ENCODE results near the gene ZNF385A. TPM values are rescaled to one million over a fixed set of nuclear protein-coding genes. Genes with fewer than 3 reads are reported as not detected.

The ZNF385A gene
- total RNA-seq, 2 experiments from 2014 or later = 3.8 to 4.7 TPM

DNA sequence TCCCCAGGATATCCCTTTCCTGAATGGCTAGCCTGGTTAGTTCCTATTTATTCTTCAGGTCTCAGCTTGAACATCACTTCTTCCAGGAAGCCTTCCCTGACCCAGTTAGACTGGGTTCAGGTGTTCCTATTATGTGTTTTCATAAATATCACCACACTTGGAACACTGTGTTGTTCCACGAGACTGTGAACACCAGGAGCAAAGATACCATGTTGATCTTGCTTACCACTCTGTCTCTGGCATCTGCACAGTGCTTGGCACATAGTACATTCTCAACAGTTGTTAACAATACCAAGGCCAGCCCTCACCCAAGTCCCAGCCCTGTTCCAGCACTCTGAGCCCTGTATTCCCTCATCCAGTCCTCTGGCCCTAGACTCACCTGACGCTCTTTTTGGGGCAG, 13.7 kb upstream of the ZNF385A start:
- DNase-seq (no peak), ATAC-seq (ENCODE audit: poor library complexity) (no peak)
- Histone ChIP-seq H3K27ac (ENCODE audit: low read depth in 1 of 2, low read length in 2 of 2) (no peak overlapping the region), H3K9me3 (ENCODE audit: control insufficient read depth in 1 of 2, insufficient read depth in 1 of 2, low read length in 2 of 2) (no peaks in the 10 kb centered on the region), H3K27me3 (ENCODE audit: control insufficient read depth in 1 of 2, insufficient read depth in 2 of 2, low read length in 2 of 2) (no peaks in the 10 kb centered on the region), H3K4me1 (ENCODE audit: insufficient read depth, low read length) (peaks cover 19% of the 10 kb centered on the region), H3K4me3 (ENCODE audit: low read length) (no peak overlapping the region), H3K36me3 (ENCODE audit: insufficient read depth, low read length) (peaks cover 92% of the 10 kb centered on the region)
- Mint-ChIP-seq H3K4me1 (ENCODE audit: low read depth) (peaks cover 21% of the 10 kb centered on the region), H3K36me3 (ENCODE audit: low read depth) (peaks cover 94% of the 10 kb centered on the region), H3K27ac (no peak overlapping the region), H3K9me3 (no peaks in the 10 kb centered on the region), H3K27me3 (no peaks in the 10 kb centered on the region), H3K4me3 (no peak overlapping the region)
- ChIA-PET CTCF (interaction anchor here (1.1 to 8.6 kb wide), 6 partner anchors 8 to 99 kb away, joined by 3 to 153 read pairs (median 10); partner anchors contain the start of genes ITGA5 and NCKAP1L), POLR2A (interaction anchor here (2.1 to 4.9 kb wide), 4 partner anchors 14 to 118 kb away, joined by 10 to 61 read pairs (median 48); partner anchors contain the start of genes CBX5, HNRNPA1 and ITGA5)
- TF ChIP-seq, protein P1, sequence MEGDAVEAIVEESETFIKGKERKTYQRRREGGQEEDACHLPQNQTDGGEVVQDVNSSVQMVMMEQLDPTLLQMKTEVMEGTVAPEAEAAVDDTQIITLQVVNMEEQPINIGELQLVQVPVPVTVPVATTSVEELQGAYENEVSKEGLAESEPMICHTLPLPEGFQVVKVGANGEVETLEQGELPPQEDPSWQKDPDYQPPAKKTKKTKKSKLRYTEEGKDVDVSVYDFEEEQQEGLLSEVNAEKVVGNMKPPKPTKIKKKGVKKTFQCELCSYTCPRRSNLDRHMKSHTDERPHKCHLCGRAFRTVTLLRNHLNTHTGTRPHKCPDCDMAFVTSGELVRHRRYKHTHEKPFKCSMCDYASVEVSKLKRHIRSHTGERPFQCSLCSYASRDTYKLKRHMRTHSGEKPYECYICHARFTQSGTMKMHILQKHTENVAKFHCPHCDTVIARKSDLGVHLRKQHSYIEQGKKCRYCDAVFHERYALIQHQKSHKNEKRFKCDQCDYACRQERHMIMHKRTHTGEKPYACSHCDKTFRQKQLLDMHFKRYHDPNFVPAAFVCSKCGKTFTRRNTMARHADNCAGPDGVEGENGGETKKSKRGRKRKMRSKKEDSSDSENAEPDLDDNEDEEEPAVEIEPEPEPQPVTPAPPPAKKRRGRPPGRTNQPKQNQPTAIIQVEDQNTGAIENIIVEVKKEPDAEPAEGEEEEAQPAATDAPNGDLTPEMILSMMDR (IDR thresholded peaks at IDR 0.05) = no peak
- intact Hi-C loops (cut with DNase I, micrococcal nuclease) = loop anchor here in 1 of 2 experiments (2.0 kb wide), 1 partner anchor 15 kb away; no protein-coding TSS in a partner anchor

DNA sequence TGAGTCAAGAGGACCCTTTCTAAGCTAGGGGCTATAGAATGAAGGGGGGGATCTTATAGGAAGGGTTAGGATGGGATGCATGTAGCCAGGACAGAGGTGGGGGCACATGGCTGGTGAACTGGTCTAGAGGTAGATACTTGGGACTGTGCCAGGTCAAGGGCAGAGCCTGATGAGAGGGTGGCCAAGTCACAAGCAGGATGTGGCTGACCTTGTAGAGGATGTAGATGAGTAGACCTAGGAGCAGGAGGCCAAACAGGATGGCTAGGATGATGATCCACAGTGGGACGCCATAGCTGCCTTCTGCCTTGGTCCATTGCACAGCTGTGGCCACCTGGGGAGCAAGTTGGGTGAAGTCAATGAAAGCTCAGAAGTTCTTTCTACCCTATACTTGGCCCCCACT, 12.6 kb upstream of the ZNF385A start:
- Histone ChIP-seq H3K27ac (ENCODE audit: low read depth in 1 of 2, low read length in 2 of 2) (no peak overlapping the region), H3K9me3 (ENCODE audit: control insufficient read depth in 1 of 2, insufficient read depth in 1 of 2, low read length in 2 of 2) (no peaks in the 10 kb centered on the region), H3K27me3 (ENCODE audit: control insufficient read depth in 1 of 2, insufficient read depth in 2 of 2, low read length in 2 of 2) (no peaks in the 10 kb centered on the region), H3K4me1 (ENCODE audit: insufficient read depth, low read length) (peaks cover 26% of the 10 kb centered on the region), H3K36me3 (ENCODE audit: insufficient read depth, low read length) (peaks cover 85% of the 10 kb centered on the region), H3K4me3 (ENCODE audit: low read length) (no peak overlapping the region)
- H3K27me3 Mint-ChIP-seq = no peaks in the 10 kb centered on the region
- CTCF ChIA-PET = interaction anchor here (1.4 to 4.1 kb wide), 2 partner anchors 17 to 42 kb away, joined by 4 to 153 read pairs; no protein-coding TSS in a partner anchor
- POLR2A ChIA-PET = interaction anchor here (2.3 to 3.9 kb wide), 2 partner anchors 16 to 41 kb away, joined by 9 to 61 read pairs; no protein-coding TSS in a partner anchor
- H3K36me3 Mint-ChIP-seq (ENCODE audit: low read depth) = peaks cover 84% of the 10 kb centered on the region
- intact Hi-C loops (cut with DNase I, micrococcal nuclease) = no loop called here
- TF ChIP-seq, protein P1 (IDR thresholded peaks at IDR 0.05) = no peak
- DNase-seq (no peak), ATAC-seq (ENCODE audit: poor library complexity) (no peak)
- H3K27ac Mint-ChIP-seq = no peak overlapping the region
- H3K4me3 Mint-ChIP-seq = no peak overlapping the region
- no peaks in the 10 kb centered on the region for H3K9me3 Mint-ChIP-seq
- H3K4me1 Mint-ChIP-seq (ENCODE audit: low read depth) = peaks cover 27% of the 10 kb centered on the region

DNA sequence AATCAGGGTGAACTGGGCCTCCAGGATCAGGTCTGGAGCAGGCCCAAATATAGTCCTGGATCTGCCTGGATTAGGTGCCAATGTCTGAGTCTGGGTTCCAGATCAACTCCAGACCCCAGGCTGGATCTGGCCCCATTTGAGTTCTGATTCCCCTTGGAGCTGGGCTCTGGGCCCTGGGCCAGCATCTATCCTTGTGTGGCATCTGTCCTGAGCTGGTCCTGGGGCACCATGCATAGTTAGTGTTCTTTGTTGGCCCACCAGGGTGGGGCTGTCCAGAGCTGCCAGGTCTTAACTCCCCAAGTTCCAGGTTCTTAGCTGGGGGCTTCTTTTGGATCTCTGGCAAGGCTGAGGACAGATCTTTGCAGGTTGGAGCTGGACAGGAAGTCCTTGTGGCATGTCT, 11.0 kb upstream of the ZNF385A start:
- H3K9me3 ChIP-seq (ENCODE audit: control insufficient read depth in 1 of 2, insufficient read depth in 1 of 2, low read length in 2 of 2) = no peaks in the 10 kb centered on the region
- no peaks in the 10 kb centered on the region for H3K27me3 Mint-ChIP-seq
- H3K4me3 Mint-ChIP-seq = no peak overlapping the region
- H3K27me3 ChIP-seq (ENCODE audit: control insufficient read depth in 1 of 2, insufficient read depth in 2 of 2, low read length in 2 of 2) = no peaks in the 10 kb centered on the region
- POLR2A ChIA-PET = interaction anchor here (2.3 kb wide), 1 partner anchor 17 kb away, joined by 9 read pairs; no protein-coding TSS in a partner anchor
- H3K36me3 ChIP-seq (ENCODE audit: insufficient read depth, low read length) = peaks cover 69% of the 10 kb centered on the region
- ATAC-seq (ENCODE audit: poor library complexity) (no peak), DNase-seq (no peak)
- CTCF ChIA-PET = interaction anchor here (1.3 kb wide), 1 partner anchor 44 kb away, joined by 4 read pairs; no protein-coding TSS in a partner anchor
- no peak overlapping the region for H3K27ac ChIP-seq (ENCODE audit: low read depth in 1 of 2, low read length in 2 of 2)
- no peak overlapping the region for H3K27ac Mint-ChIP-seq
- H3K9me3 Mint-ChIP-seq = no peaks in the 10 kb centered on the region
- TF ChIP-seq, protein P1 (IDR thresholded peaks at IDR 0.05) = no peak
- peaks cover 41% of the 10 kb centered on the region for H3K4me1 ChIP-seq (ENCODE audit: insufficient read depth, low read length)
- H3K4me1 Mint-ChIP-seq (ENCODE audit: low read depth) = peaks cover 41% of the 10 kb centered on the region
- no peak overlapping the region for H3K4me3 ChIP-seq (ENCODE audit: low read length)
- intact Hi-C loops (cut with DNase I, micrococcal nuclease) = no loop called here
- peaks cover 72% of the 10 kb centered on the region for H3K36me3 Mint-ChIP-seq (ENCODE audit: low read depth)

All from CD4-positive, alpha-beta T cell (primary cell).